WTC11 (cell line): ENCODE data around the gene RBFOX1. TPM values are rescaled to one million over a fixed set of nuclear protein-coding genes. Genes with fewer than 3 reads are reported as not detected.

Source experiments
- ATAC-seq: fragments of 200-7000 bp; cut with Tn5 transposase; 2 replicates; pipeline ENCODE4 v1.10.0; 2021; ENCODE audit warnings: mild to moderate bottlenecking, moderate library complexity
- CTCF ChIA-PET: fragments of 300-600 bp; sonication (Branson Sonifier 250); formaldehyde crosslinking; loops from one replicate; lab custom pipeline; 2021; ENCODE audit warnings: antibody characterized with exemption; lab: Charles Lee
- POLR2A ChIA-PET: fragments of 350-600 bp; sonication (Branson Sonifier 250); formaldehyde crosslinking; loops from one replicate; lab custom pipeline; 2021; ENCODE audit warnings: antibody characterized with exemption; lab: Charles Lee
- DNase-seq: peaks from one replicate; pipeline ENCODE4 v3.0.0; 2021; ENCODE audit warnings: low spot score
- H3K27ac Mint-ChIP-seq: 2 replicates; pipeline ENCODE4 v1.8.0; 2021; ENCODE audit warnings: mixed read lengths
- H3K27me3 Mint-ChIP-seq: 2 replicates; pipeline ENCODE4 v1.8.0; 2021; ENCODE audit warnings: low read depth, mild to moderate bottlenecking, moderate library complexity, mixed read lengths
- H3K36me3 Mint-ChIP-seq: 2 replicates; pipeline ENCODE4 v1.8.0; 2021; ENCODE audit warnings: mixed read lengths
- H3K4me1 Mint-ChIP-seq: 2 replicates; pipeline ENCODE4 v1.8.0; 2022; ENCODE audit warnings: mixed read lengths
- H3K4me3 Mint-ChIP-seq: 2 replicates; pipeline ENCODE4 v1.8.0; 2021; ENCODE audit warnings: mild to moderate bottlenecking, moderate library complexity, mixed read lengths
- H3K9me3 Mint-ChIP-seq: 2 replicates; pipeline ENCODE4 v1.8.0; 2021; ENCODE audit warnings: mixed read lengths
- AR ChIP-seq: fragments of 250-450 bp; sonication (Bioruptor Pico); IDR thresholded peaks from 2 replicates; pipeline ENCODE4 v1.9.0; 2021; ENCODE audit warnings: mild to moderate bottlenecking
- CTCF ChIP-seq: fragments of 200-600 bp; IDR thresholded peaks from 2 replicates; pipeline ENCODE4 v1.8.0; 2022; ENCODE audit warnings: antibody characterized with exemption
- E2F5 ChIP-seq: sonication (generic); formaldehyde crosslinking; IDR thresholded peaks from 2 replicates; pipeline ENCODE4 v1.8.1; 2022; ENCODE audit warnings: mild to moderate bottlenecking, moderate library complexity, missing genetic modification reagents
- EMX1 ChIP-seq: fragments of 250-450 bp; sonication (Bioruptor Pico); IDR thresholded peaks from 2 replicates; pipeline ENCODE4 v1.8.0; 2021; ENCODE audit warnings: mild to moderate bottlenecking
- ETV6 ChIP-seq: sonication (generic); formaldehyde crosslinking; IDR thresholded peaks from 2 replicates; pipeline ENCODE4 v1.8.1; 2022; ENCODE audit warnings: mild to moderate bottlenecking, missing genetic modification reagents
- HMGXB4 ChIP-seq: sonication (generic); formaldehyde crosslinking; IDR thresholded peaks from 2 replicates; pipeline ENCODE4 v1.8.1; 2023; ENCODE audit warnings: mild to moderate bottlenecking, moderate library complexity, missing genetic modification reagents
- IRF2 ChIP-seq: sonication (generic); formaldehyde crosslinking; IDR thresholded peaks from 2 replicates; pipeline ENCODE4 v1.8.0; 2022; ENCODE audit warnings: low read depth, missing genetic modification reagents, borderline replicate concordance
- MYBL2 ChIP-seq: sonication (generic); formaldehyde crosslinking; IDR thresholded peaks from 2 replicates; pipeline ENCODE4 v1.8.1; 2023; ENCODE audit warnings: mild to moderate bottlenecking, moderate library complexity, missing genetic modification reagents
- NR3C1 ChIP-seq: sonication (generic); formaldehyde crosslinking; conservative IDR thresholded peaks from 2 replicates; pipeline ENCODE4 v1.8.1; 2023; ENCODE audit warnings: low read depth, mild to moderate bottlenecking, missing genetic modification reagents
- RELA ChIP-seq: sonication (generic); formaldehyde crosslinking; IDR thresholded peaks from 2 replicates; pipeline ENCODE4 v1.8.1; 2022; ENCODE audit warnings: missing genetic modification reagents, mild to moderate bottlenecking, borderline replicate concordance
- STAT6 ChIP-seq: sonication (generic); formaldehyde crosslinking; conservative IDR thresholded peaks from 2 replicates; pipeline ENCODE4 v1.8.1; 2023; ENCODE audit warnings: mild to moderate bottlenecking, low read depth, missing genetic modification reagents, moderate library complexity
- TP53 ChIP-seq: sonication (generic); formaldehyde crosslinking; IDR thresholded peaks from 2 replicates; pipeline ENCODE4 v1.8.1; 2023; ENCODE audit warnings: mild to moderate bottlenecking, missing genetic modification reagents
- USF2 ChIP-seq: sonication (generic); formaldehyde crosslinking; IDR thresholded peaks from 2 replicates; pipeline ENCODE4 v1.8.1; 2023; ENCODE audit warnings: mild to moderate bottlenecking, missing genetic modification reagents, moderate library complexity
- ZNF219 ChIP-seq: sonication (generic); formaldehyde crosslinking; IDR thresholded peaks from 2 replicates; pipeline ENCODE4 v1.8.0; 2023; ENCODE audit warnings: missing genetic modification reagents, mild to moderate bottlenecking, borderline replicate concordance
- ZNF317 ChIP-seq: sonication (generic); formaldehyde crosslinking; IDR thresholded peaks from 2 replicates; pipeline ENCODE4 v1.8.1; 2023; ENCODE audit warnings: low read depth, mild to moderate bottlenecking, moderate library complexity, missing genetic modification reagents, borderline replicate concordance
- ZNF396 ChIP-seq: fragments of 250-450 bp; sonication (Bioruptor Pico); IDR thresholded peaks from 2 replicates; pipeline ENCODE4 v1.8.0; 2021; ENCODE audit warnings: mild to moderate bottlenecking, moderate library complexity, borderline replicate concordance
- ZNF423 ChIP-seq: fragments of 250-450 bp; sonication (Bioruptor Pico); IDR thresholded peaks from 2 replicates; pipeline ENCODE4 v2.1.2; 2022; ENCODE audit warnings: mild to moderate bottlenecking, moderate library complexity
- total RNA-seq: library from RNA; stranded (reverse); gene quantifications from 3 replicates; pipeline ENCODE4 v1.2.3, GENCODE V29; 2021

The RBFOX1 gene
- total RNA-seq, 1 experiment from 2014 or later, result 1.1 TPM

- TF ChIP-seq USF2 (CRISPR knock-in tag), result no peak
- TF ChIP-seq ZNF396 (CRISPR knock-in tag), result no peak
- no peak for TF ChIP-seq NR3C1
Observed at GRCh38 chr16:7688811-7689210, 356.2 kb downstream of the RBFOX1 start (continued).

- ATAC-seq (no peak), DNase-seq (peak; percentile 19)
- H3K36me3 Mint-ChIP-seq, result peaks cover 2% of the 10 kb centered on the region; the same call in 1 of the 2 replicates
- peaks cover 10% of the 10 kb centered on the region for H3K4me1 Mint-ChIP-seq
- POLR2A ChIA-PET, result no interaction called here
- TF ChIP-seq ZNF219, result no peak
- no peak for TF ChIP-seq AR (CRISPR knock-in tag)
- no peak for TF ChIP-seq IRF2 (CRISPR knock-in tag)
- TF ChIP-seq ETV6 (CRISPR knock-in tag), result no peak
- TF ChIP-seq E2F5 (CRISPR knock-in tag), result no peak
- TF ChIP-seq HMGXB4 (CRISPR knock-in tag), result no peak
- TF ChIP-seq USF2 (CRISPR knock-in tag), result no peak
- TF ChIP-seq ZNF423 (CRISPR knock-in tag), result no peak
- no peak for TF ChIP-seq TP53 (CRISPR knock-in tag)
- TF ChIP-seq STAT6 (CRISPR knock-in tag), result no peak
- no peak for TF ChIP-seq ZNF317
- no peak for TF ChIP-seq CTCF
- no peak for TF ChIP-seq MYBL2 (CRISPR knock-in tag)
- no peak for TF ChIP-seq RELA
- no peak for TF ChIP-seq EMX1 (CRISPR knock-in tag)
- CTCF ChIA-PET, result no interaction called here
- H3K27ac Mint-ChIP-seq, result no peak overlapping the region
- peaks cover 12% of the 10 kb centered on the region; the same call in 1 of the 2 replicates for H3K9me3 Mint-ChIP-seq
- H3K27me3 Mint-ChIP-seq, result peaks cover 3% of the 10 kb centered on the region; the same call in 1 of the 2 replicates
- H3K4me3 Mint-ChIP-seq, result no peak overlapping the region
Observed at GRCh38 chr16:7689234-7689633, 356.6 kb downstream of the RBFOX1 start.
